Omental fat pad (tissue), 4 donors: ENCODE measurements around the gene ARHGDIA. TPM values are rescaled to one million over a fixed set of nuclear protein-coding genes. Genes with fewer than 3 reads are reported as not detected.
A peak's percentile ranks its signal among the peaks of the same experiment; 100 is the strongest.

ENCODE experiments used
- ATAC-seq: fragments of 150-250 bp; one replicate; pipeline ENCODE4 v1.9.1; 2016; ENCODE audit warnings: mild to moderate bottlenecking, moderate library complexity; ENCODE audit not compliant: low FRiP score
- DNase-seq: peaks from one replicate; pipeline ENCODE4 v3.0.0-alpha.2; 2019; ENCODE audit warnings: low spot score
- CTCF ChIP-seq, 3 donors: fragments of 450-650 bp; IDR thresholded peaks; one replicate each; pipeline ENCODE4 v1.5.1; 2016 to 2017; ENCODE audit warnings: antibody characterized with exemption in 3 of 3, mild to moderate bottlenecking in 3 of 3, moderate library complexity in 2 of 3
- total RNA-seq, 4 donors: library from RNA; depleted of rRNA; stranded (reverse); fragments of >200 nt; gene quantifications; one replicate each; pipeline ENCODE4 v1.1.0, GENCODE V29; 2016

Gene ARHGDIA
- total RNA-seq, 4 donors from 2014 or later, result 125 to 250 (median 161) TPM

GRCh38 chr17:81891303-81891552 is 20.1 kb upstream of the ARHGDIA start:
- no peak for TF ChIP-seq CTCF (IDR thresholded peaks at IDR 0.05)
- DNase-seq (no peak), ATAC-seq (no peak)

DNA sequence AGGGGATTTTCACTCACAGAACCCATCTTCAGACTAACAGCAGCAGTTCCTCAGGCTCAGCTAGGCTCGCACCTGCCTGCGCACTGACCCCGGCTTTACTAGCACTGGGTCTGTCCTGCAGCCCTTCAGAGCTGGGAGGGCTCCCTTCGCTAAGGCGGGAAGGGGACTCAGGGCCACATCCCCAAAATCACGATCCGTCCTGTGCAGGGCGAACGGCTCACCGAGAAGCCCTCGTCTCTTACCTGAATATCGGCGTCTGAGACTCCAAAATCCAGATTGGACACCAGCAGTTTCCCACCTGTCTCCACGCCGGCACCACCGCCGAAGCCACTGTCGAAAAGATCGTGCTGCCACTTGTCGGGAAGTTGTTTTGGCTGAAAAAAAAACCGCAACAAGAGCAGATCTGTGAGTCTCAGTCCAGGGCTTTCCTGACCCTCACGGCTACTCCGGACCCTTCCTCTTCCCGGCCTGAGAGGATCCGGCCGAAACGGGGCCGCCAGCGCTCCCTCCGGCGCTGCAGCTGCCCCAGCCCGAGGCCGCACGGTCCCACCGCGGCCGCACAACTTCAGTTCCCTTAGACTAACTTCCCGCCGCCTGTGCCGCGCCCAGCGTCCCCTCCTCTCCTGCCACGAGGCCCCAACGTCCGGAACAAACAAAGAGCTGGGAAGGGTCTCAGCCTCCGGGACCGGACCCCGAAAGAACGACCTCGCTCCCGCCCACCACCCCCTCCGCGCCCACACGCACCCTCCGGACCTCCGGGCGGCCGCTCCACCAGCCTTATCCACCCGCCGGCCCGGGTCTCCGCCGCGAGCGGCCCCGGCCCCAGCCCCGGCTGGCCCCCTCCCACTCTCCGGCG is 19.5 kb upstream of the ARHGDIA start:
- no peak for DNase-seq
- peak; percentile 25 for ATAC-seq

DNA sequence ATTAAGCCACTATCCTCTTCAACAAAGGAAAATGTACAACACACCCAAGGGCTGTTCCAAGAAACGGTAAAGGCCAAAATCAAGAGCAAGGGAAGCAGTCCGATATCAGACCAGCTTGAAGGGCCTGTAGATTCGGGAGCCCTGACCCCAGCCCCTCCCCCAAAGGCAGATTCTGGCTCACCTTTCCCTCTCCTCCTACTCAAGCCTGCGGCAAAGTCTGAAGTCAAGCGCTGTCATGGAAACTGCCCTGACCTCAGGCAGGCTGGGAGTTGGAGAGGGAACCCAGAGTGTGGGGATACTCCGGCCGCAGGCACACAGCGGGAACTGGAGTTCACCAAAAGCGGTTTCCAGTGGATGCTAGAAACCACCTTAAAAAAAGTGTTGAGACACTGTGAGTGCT is 18.5 kb upstream of the ARHGDIA start:
- no peak for DNase-seq
- TF ChIP-seq CTCF (IDR thresholded peaks at IDR 0.05), result no peak
- no peak for ATAC-seq

More for the DNA sequence above, 19.5 kb upstream of the ARHGDIA start:
- no peak for TF ChIP-seq CTCF (IDR thresholded peaks at IDR 0.05)

GRCh38 chr17:81888988-81889595 is 18.0 kb upstream of the ARHGDIA start:
- no peak for ATAC-seq
- no peak for TF ChIP-seq CTCF (IDR thresholded peaks at IDR 0.05)
- no peak for DNase-seq

GRCh38 chr17:81888105-81888987 is 17.2 kb upstream of the ARHGDIA start:
- no peak for TF ChIP-seq CTCF (IDR thresholded peaks at IDR 0.05)
- DNase-seq, result no peak
- ATAC-seq, result no peak

DNA sequence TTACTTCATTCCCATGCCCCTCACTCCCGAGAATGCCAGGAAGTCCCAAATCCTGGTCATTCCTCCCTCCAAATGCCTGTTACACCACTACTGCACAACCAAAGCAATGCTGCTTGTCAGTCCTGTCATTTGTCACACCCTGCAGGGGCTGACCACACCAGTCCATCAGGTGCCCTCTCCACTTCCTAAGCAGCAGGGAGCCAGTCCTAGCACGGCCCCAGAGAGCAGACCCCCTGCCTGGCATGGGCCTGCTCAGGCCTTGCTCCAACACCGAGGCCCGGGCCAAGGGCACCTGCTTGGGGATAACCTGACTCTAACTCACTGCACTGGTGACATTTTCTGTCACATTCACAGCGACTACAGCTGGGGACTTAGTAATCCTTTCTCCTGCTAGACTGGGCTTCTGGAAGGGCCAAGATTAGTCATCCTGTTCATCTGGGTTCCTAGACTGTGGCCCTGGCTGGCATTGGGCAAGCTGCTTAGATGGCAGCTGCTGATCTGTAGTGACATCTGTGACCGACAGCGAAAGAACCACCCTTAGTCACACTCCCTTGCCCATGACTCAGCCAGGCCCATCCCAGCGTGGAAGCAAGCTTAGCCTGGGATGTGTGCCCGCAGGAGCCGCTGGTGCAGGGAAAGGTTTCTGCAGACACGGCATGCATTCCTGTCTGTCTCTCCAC is 14.9 kb upstream of the ARHGDIA start:
- no peak for ATAC-seq
- TF ChIP-seq CTCF (IDR thresholded peaks at IDR 0.05), result no peak
- no peak for DNase-seq
